Measurements from ENCODE around the gene OTOG.

GRCh38 chr11:17552041-17552355 is 4.9 kb downstream of the OTOG start:
- no peak for TF ChIP-seq TAF1 (IDR thresholded peaks at IDR 0.05; ENCODE audit: low read depth)
- no peak for TF ChIP-seq CEBPB (IDR thresholded peaks at IDR 0.05)
- no peak for TF ChIP-seq ZBTB7A (IDR thresholded peaks at IDR 0.05; ENCODE audit: low read depth)
- TF ChIP-seq TEAD4 (IDR thresholded peaks at IDR 0.05) = no peak
- TF ChIP-seq MAX (IDR thresholded peaks at IDR 0.05) = no peak
- TF ChIP-seq EP300 (IDR thresholded peaks at IDR 0.05; ENCODE audit: borderline replicate concordance) = no peak

Data from Ishikawa (cell line).